ENCODE measurements around the gene KMT5C.

KMT5C gene

DNA sequence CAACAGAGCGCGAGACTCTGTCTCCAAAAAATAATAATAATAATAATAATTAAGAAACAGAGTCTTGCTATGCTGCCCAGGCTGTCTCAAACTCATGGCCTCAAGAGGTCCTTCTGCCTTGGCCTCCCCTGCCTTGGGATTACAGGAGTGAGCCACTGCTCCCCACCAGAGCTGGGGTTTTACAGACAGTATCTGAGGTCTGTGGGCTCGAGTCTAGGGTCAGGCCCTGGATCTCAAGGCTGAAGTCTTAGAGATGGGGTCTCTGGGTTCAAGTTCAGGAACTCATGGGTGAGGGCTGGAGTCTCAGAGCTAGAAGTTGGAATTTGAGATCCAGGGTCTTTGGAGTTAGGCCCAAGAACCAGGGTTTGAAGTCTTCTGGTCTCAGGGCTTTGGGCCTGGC is 27.1 kb downstream of the KMT5C start:
- no peak for DNase-seq (ENCODE audit: low spot score)

DNA sequence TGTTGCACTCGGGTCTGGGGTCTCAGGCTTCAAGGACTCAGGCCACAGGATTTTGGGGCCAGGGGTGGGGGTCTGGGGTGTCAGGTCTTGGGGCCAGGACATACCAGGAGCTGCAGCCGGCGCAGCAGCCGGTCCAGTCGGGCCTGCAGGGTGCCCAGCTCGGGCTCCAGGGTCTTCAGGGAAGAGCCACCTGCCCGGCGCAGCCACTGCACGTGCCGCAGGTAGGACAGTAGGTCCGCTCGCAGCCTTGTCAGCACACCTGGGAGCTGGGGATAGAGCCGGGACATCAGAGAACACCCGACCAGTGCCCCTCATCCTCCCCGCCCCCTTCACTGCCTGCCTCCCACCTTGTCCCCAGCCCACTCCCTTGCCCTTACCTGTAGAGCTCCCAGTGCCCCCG is 28.4 kb downstream of the KMT5C start:
- no peak for DNase-seq (ENCODE audit: low spot score)

DNA sequence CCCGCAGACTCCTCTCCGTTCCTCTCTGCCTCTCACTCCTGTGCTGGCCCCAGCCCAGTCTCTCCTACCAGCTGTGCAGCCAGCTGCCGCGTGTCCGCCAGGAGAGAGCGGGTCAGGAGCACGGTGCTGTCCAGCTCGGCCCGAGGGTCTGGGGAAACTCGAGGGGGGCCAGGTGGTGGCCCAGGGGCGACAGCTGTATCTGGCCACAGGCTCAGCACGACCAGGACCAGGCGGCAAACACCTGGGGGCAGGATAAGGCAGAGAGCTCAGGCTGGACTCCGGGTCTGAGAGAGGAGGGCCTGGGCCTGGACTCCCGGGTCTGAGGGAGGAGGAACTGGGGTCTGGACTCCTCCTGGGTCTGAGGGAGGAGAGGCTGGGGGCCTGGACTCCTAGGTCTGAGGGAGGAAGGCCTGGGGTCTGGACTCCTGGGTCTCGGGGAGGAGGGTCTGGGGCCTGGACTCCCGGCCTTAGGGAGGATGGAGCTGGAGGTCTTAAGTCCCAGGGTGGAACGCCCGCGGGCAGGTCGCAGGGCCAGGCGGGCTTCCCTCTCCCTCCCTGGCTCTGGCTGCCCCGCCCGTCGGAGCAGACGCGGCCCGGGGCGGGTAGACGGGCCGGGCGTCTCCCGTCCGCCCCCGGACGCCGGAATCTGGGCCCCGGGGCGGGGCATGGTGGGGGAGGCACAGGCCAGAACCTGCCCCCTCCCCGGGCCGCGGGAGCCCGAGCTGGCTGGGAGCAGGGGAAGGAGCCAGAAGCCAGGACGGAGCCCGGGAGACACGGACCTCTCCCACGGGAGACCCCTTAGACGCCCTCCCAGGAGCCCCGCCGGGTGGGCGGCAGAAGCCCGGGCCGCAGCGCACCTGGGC is 29.3 kb downstream of the KMT5C start:
- DNase-seq (ENCODE audit: low spot score), result no peak

DNA sequence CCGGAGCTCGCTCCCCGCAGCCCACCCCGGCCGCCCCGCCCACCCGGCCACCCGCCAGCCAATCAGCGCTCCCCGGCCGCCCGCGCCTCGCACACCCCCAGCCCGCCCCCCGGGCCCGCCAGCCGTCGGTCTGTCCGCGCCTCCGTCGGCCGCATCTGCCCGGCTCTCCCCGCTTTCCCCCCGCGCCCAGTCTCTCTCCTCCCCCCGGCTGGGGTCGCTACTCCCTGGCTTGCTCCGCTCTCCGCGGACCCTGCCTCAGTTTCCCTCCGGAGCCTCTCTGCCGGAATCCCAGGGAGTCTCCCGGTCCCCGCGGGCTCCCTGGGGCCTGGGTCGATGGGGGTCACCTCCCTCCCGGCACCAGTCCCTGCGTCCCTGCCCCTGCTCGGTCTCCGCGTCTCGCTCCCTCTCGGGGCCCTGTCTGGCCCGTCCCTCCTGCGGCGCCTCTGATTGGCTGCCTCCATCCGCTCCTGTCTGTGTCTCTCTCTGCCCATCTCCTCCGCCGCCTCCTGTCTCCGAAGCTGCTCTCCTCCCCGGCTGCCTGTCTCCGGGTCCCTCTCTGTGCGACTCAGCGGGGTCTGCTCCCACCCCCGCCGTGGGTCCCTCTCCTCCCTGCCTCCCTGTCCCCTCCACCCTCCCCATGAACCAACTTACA is 30.1 kb downstream of the KMT5C start:
- DNase-seq (ENCODE audit: low spot score), result no peak

- DNase-seq (ENCODE audit: low spot score), result no peak
Measured at GRCh38 chr19:55370305-55370988, 30.8 kb downstream of the KMT5C start, which contains the start of gene IL11. IL11 (minus strand) TSS chr19:55370463; CDS start chr19:55370310, 153 bp downstream.

DNA sequence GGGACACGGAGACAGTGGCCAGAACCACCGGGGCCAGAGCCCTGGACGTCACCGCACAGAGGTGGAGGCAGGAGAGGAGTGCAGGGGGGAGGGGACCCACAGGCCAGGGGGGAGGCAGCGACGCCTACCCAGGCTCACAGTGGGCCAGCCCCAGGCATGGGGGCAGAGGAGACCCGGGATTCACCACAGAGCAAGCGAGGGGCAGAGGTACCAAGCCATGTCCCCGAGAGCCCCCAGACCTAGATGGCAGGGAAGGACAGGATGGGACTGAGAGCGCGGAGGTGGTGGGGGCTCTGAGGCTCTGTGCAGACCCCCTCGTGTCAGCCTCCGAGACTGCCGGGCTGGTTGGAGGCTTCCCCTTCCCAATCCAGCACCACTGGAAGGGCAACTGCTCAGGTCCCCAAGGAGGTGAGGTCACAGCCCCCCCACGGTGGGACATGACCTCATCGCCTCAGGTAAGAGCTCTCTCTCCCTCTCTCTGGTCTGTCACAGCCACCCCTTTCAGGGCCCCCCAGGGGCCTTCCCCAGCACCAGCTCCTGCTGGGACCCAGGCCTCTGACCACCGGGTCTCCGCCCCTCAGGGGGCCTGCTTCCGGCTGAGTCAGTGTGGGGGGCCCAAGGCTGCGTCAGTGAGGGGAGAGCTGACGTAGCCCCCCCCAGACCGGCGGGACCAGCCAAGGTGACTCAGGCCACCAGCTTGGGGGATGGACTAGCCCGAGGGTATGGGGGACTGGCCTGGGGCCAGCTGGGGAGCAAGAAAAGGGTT is 32.8 kb downstream of the KMT5C start:
- DNase-seq (ENCODE audit: low spot score), result no peak

DNA sequence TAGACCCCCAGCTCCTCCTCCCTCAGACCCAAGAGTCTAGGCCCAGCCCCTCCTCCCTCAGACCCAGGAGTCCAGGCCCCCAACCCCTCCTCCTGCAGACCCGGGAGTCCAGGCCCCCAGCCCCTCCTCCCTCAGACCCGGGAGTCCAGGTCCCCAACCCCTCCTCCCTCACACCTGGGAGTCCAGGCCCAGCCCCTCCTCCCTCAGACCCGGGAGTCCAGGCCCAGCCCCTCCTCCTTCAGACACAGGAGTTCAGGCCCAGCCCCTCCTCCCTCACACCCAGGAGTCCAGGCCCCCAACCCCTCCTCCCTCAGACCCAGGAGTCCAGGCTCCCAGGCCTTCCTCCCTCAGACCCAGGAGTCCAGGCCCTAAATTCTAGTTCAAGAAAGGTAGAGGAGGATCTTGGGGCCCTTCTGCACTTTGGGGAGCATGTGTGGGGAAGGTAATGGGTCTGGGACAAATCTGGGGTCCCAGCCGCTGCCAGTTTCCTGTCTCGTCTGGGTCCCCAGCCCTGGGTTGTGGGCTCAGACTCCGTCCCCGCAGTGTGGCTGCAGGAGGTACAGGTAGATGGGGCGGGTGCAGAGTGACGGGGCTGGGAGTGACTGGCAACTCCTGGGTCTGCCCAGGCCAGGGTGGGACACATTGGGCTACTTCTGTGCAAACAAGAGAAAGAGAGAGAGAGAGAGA is 33.8 kb downstream of the KMT5C start:
- no peak for DNase-seq (ENCODE audit: low spot score)

DNA sequence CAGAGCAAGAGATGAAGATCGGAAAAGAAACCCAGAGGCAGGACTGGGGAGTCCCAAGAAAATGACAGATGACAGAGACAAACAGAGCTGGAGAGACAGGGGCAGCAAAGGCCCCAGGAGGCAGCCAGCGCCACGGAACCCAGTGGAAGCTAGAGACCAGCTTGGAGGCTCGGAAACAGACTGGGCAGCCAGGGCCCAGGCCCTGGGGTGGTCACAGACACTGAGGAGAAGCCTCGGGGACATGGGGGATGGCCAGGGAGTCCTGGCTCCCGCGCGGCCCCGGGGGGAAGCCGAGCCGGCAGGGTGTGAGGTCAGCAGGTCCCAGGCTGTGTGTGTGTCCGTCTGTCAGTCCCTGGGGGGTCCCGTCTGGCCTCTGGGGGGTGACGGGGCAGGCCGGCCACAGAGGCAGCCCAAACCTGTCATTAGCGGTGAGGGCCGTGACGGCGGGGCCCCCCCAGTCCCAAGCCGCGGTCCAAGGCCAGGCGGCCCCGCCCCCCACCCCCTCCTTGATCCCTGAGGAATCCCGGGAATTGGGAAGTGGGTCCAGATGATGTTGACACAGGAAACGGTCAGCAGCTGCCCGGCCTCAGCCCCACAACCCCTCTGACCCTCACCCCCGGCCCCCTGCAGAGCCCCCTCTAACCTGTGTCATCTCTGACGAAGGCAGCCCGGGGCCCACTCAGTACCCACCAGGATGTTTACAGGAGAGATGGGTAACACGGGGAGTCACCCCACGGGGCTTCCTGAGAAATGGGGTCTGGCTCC is 34.5 kb downstream of the KMT5C start:
- DNase-seq (ENCODE audit: low spot score), result no peak

GRCh38 chr19:55376241-55376933 is 36.7 kb downstream of the KMT5C start, which contains the start of gene TMEM190:
TMEM190 (plus strand) TSS chr19:55376826; CDS start chr19:55376854, 28 bp downstream.
- DNase-seq (ENCODE audit: low spot score), result no peak

- no peak for DNase-seq (ENCODE audit: low spot score)
Measured at GRCh38 chr19:55377356-55378131, 37.9 kb downstream of the KMT5C start.

GRCh38 chr19:55379174-55379573 is 39.5 kb downstream of the KMT5C start:
- no peak for DNase-seq (ENCODE audit: low spot score)

- no peak for DNase-seq (ENCODE audit: low spot score)
Measured at GRCh38 chr19:55382013-55382412, 42.3 kb downstream of the KMT5C start.

DNA sequence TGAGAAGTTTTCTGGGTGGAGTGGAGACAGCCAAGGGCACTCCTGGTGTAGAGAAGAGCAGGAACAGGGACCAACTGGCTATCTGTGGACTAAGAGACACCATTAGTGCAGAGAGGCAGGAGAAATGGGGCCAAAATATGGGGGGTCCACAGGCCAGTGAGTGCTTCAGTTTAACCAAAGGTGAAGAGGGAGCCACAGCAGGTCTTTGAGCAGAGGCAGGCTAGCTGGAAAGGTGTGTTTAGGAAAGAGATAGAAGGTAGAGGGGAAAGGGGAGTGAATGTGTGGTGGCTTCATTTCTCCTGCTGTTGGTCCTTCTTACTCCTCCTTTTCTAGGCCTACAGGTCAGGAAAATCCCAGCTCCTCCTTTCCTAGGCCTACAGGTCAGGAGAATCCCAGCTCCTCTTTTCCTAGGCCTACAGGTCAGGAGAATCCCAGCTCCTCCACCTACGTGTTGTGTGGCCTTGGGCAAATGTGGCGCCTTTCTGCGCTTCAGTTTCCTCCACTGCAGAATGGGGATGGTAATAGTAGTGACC is 42.9 kb downstream of the KMT5C start:
- DNase-seq (ENCODE audit: low spot score), result no peak

- peak; percentile 48 for DNase-seq (ENCODE audit: low spot score)
Measured at GRCh38 chr19:55383279-55384130, 43.8 kb downstream of the KMT5C start.

- DNase-seq (ENCODE audit: low spot score), result peak; percentile 43
Measured at GRCh38 chr19:55384131-55384919, 44.6 kb downstream of the KMT5C start, which contains the start of gene TMEM238. TMEM238 (minus strand) TSS chr19:55384292; CDS start chr19:55384259, 33 bp downstream.

- peak; percentile 98 for DNase-seq (ENCODE audit: low spot score)
Measured at GRCh38 chr19:55384920-55385723, 45.4 kb downstream of the KMT5C start.
